Keratinocyte (primary cell): Measurements from ENCODE around the gene RNF121. TPM values are rescaled to one million over a fixed set of nuclear protein-coding genes. Genes with fewer than 3 reads are reported as not detected.

Source experiments
- DNase-seq: peaks from one replicate; pipeline ENCODE4 v3.0.0-alpha.2; 2011; ENCODE audit warnings: low read depth, missing footprints, low spot score
- FAIRE-seq: peaks from 2 replicates; lab custom pipeline; 2011; peaks lifted over from hg19 to GRCh38; lab: Jason Lieb, UNC
- H2AFZ ChIP-seq: 2 replicates; pipeline ENCODE4 v1.6.0; 2012; ENCODE audit warnings: low read length, control low read depth, inconsistent platforms; ENCODE audit not compliant: control insufficient read depth
- H3K27ac ChIP-seq: 2 replicates; pipeline ENCODE4 v1.5.1; 2011; ENCODE audit warnings: low read length; ENCODE audit not compliant: control insufficient read depth, insufficient read depth
- H3K27me3 ChIP-seq: 3 replicates; pipeline ENCODE4 v1.6.0; 2011; ENCODE audit warnings: low read length; ENCODE audit not compliant: control insufficient read depth, insufficient read depth; ENCODE audit errors: extremely low read depth
- H3K36me3 ChIP-seq, 2 experiments: 2 replicates in 1 of 2; 3 replicates in 1 of 2; pipeline ENCODE4 v1.5.1; 2011; ENCODE audit warnings: low read length in 2 of 2, mild to moderate bottlenecking in 1 of 2; ENCODE audit not compliant: control insufficient read depth in 2 of 2, insufficient read depth in 2 of 2; ENCODE audit errors: extremely low read depth in 1 of 2
- H3K4me1 ChIP-seq: 3 replicates; pipeline ENCODE4 v1.5.1; 2011; ENCODE audit warnings: low read length; ENCODE audit not compliant: control insufficient read depth, insufficient read depth; ENCODE audit errors: extremely low read depth
- H3K4me2 ChIP-seq: 3 replicates; pipeline ENCODE4 v1.6.0; 2011; ENCODE audit warnings: low read depth, low read length; ENCODE audit not compliant: control insufficient read depth, insufficient read depth; ENCODE audit errors: extremely low read depth
- H3K4me3 ChIP-seq, 3 experiments: fragments of 200-600 bp in 1 of 3; sonication (generic) in 1 of 3; 2 replicates in 2 of 3; 3 replicates in 1 of 3; pipeline ENCODE4 v1.5.1; 2011 to 2016; ENCODE audit warnings: low read length in 3 of 3, mild to moderate bottlenecking in 3 of 3, control low read depth in 2 of 3, inconsistent platforms in 1 of 3, low read depth in 1 of 3, mixed read lengths in 1 of 3, mixed run types in 1 of 3, moderate library complexity in 1 of 3; ENCODE audit not compliant: control insufficient read depth in 2 of 3, insufficient read depth in 2 of 3; ENCODE audit errors: extremely low read depth in 1 of 3
- H3K79me2 ChIP-seq: 2 replicates; pipeline ENCODE4 v1.6.0; 2012; ENCODE audit warnings: low read length; ENCODE audit not compliant: control insufficient read depth, insufficient read depth
- H3K9ac ChIP-seq: 3 replicates; pipeline ENCODE4 v1.6.0; 2011; ENCODE audit warnings: low read length; ENCODE audit not compliant: control insufficient read depth, insufficient read depth; ENCODE audit errors: extremely low read depth
- H3K9me1 ChIP-seq: 3 replicates; pipeline ENCODE4 v1.6.0; 2011; ENCODE audit warnings: low read length; ENCODE audit not compliant: control insufficient read depth, insufficient read depth; ENCODE audit errors: extremely low read depth
- H3K9me3 ChIP-seq: 2 replicates; pipeline ENCODE4 v1.5.1; 2012; ENCODE audit warnings: low read depth, low read length; ENCODE audit not compliant: control insufficient read depth
- H4K20me1 ChIP-seq: 3 replicates; pipeline ENCODE4 v1.6.0; 2011; ENCODE audit warnings: low read length; ENCODE audit not compliant: control insufficient read depth, insufficient read depth; ENCODE audit errors: extremely low read depth
- CTCF ChIP-seq, 3 experiments: IDR thresholded peaks in 1 of 3; conservative IDR thresholded peaks in 1 of 3; optimal IDR thresholded peaks in 1 of 3; 2 replicates in 2 of 3; 3 replicates in 1 of 3; pipeline versions ENCODE3 to v1.5.1; 2011; ENCODE audit warnings: low read length in 3 of 3, mild to moderate bottlenecking in 3 of 3, moderate library complexity in 2 of 3, control low read depth in 1 of 3, inconsistent platforms in 1 of 3; ENCODE audit not compliant: insufficient read depth in 2 of 3; ENCODE audit errors: extremely low read depth in 1 of 3
- EZH2 ChIP-seq: IDR thresholded peaks from one replicate; pipeline ENCODE4 v1.6.1; 2012; ENCODE audit warnings: inconsistent platforms, mild to moderate bottlenecking, low read length, moderate library complexity
- dilution Hi-C: fragments of 300-500 bp; cut with MboI; formaldehyde crosslinking; loops from one replicate; pipeline ENCODE4 v1.7.0; 2020; ENCODE audit warnings: low sequenced_read_pairs; ENCODE audit not compliant: extremely low pct_ligation_motif_present
- polyA plus RNA-seq, 5 experiments: library from polyadenylated mRNA; depleted of rRNA in 3 of 5; stranded (reverse) in 3 of 5; stranded (forward) in 1 of 5; unstranded in 1 of 5; fragments of >200 nt; gene quantifications; 1 replicate in 1 of 5; 2 replicates in 3 of 5; 3 replicates in 1 of 5; pipeline versions ENCODE4 v1.2.1 to v1.2.3, GENCODE V29; 2011 to 2012; ENCODE audit warnings: missing spikeins in 2 of 5, low read depth in 1 of 5, low replicate concordance in 1 of 5

RNF121 gene
- polyA plus RNA-seq, 1 donor (not counting 4 experiments of a cell fraction or from before 2014, with no cell fraction given) = 46.4 TPM

- Histone ChIP-seq H3K79me2 (peaks cover 11% of the 10 kb centered on the region), H2AFZ (no peak overlapping the region), H3K27ac (no peak overlapping the region), H3K27me3 (no peaks in the 10 kb centered on the region), H4K20me1 (peaks cover 2% of the 10 kb centered on the region), H3K4me2 (no peak overlapping the region), H3K4me3 (no peak overlapping the region), H3K36me3 (peaks cover 21 to 48% of the 10 kb centered on the region in 2 experiments), H3K9ac (no peak overlapping the region), H3K9me1 (no peaks in the 10 kb centered on the region), H3K4me1 (peaks cover 16% of the 10 kb centered on the region), H3K9me3 (no peaks in the 10 kb centered on the region)
- dilution Hi-C loops = no loop called here
- DNase-seq (no peak), FAIRE-seq (no peak)
- no peak for TF ChIP-seq CTCF (optimal IDR thresholded peaks at IDR 0.05 in 1 of 3, IDR thresholded peaks at IDR 0.05 in 1 of 3, conservative IDR thresholded peaks at IDR 0.05 in 1 of 3; ENCODE audit: extremely low read depth in 1 of 3, insufficient read depth in 2 of 3, low read length in 3 of 3)
- no peak for TF ChIP-seq EZH2
Measured at GRCh38 chr11:72026090-72026489, 97.2 kb downstream of the RNF121 start.

GRCh38 chr11:72030472-72031045, 101.7 kb downstream of the RNF121 start:
- DNase-seq = no peak
- no peak for FAIRE-seq
- H3K9me1 ChIP-seq = no peaks in the 10 kb centered on the region
- H3K4me2 ChIP-seq = no peak overlapping the region
- no peak for TF ChIP-seq EZH2
- no peak for TF ChIP-seq CTCF (optimal IDR thresholded peaks at IDR 0.05 in 1 of 3, IDR thresholded peaks at IDR 0.05 in 1 of 3, conservative IDR thresholded peaks at IDR 0.05 in 1 of 3; ENCODE audit: extremely low read depth in 1 of 3, insufficient read depth in 2 of 3, low read length in 3 of 3)
- no peaks in the 10 kb centered on the region for H3K27me3 ChIP-seq
- peaks cover 5% of the 10 kb centered on the region for H3K4me1 ChIP-seq
- H3K79me2 ChIP-seq = peaks cover 31% of the 10 kb centered on the region
- H3K4me3 ChIP-seq = no peak overlapping the region
- dilution Hi-C loops = no loop called here
- H3K9ac ChIP-seq = no peak overlapping the region
- no peaks in the 10 kb centered on the region for H4K20me1 ChIP-seq
- H3K36me3 ChIP-seq = peaks cover 13 to 27% of the 10 kb centered on the region in 2 experiments
- H3K9me3 ChIP-seq = no peaks in the 10 kb centered on the region
- no peak overlapping the region for H2AFZ ChIP-seq
- no peak overlapping the region for H3K27ac ChIP-seq
